HepG2 (cell line): Measurements from ENCODE around the gene WNT4. TPM values are rescaled to one million over a fixed set of nuclear protein-coding genes. Genes with fewer than 3 reads are reported as not detected.
A peak's percentile ranks its signal among the peaks of the same experiment; 100 is the strongest.

Experiments used
- ATAC-seq: fragments of 200-7000 bp; cut with Tn5 transposase; 3 replicates; pipeline ENCODE4 v1.9.1; 2020; ENCODE audit warnings: mild to moderate bottlenecking, moderate library complexity
- BruUV-seq: library from RNA; stranded (reverse); fragments of 400-500 nt; replicated peaks from 2 replicates; lab custom pipeline; 2021; lab: Mats Ljungman, UMichigan
- CTCF ChIA-PET: fragments of 300-600 bp; formaldehyde crosslinking; extraction: SDS; loops from one replicate; lab custom pipeline; 2021; ENCODE audit warnings: low total read pairs, inconsistent platforms, low intra/inter-chr PET ratio; lab: Yijun Ruan, JAX
- POLR2A ChIA-PET: fragments of 350-600 bp; sonication (Branson Sonifier 250); formaldehyde crosslinking; loops from one replicate; lab custom pipeline; 2020; ENCODE audit warnings: antibody characterized with exemption, inconsistent platforms; lab: Yijun Ruan, JAX
- DNase-seq: peaks from one replicate; pipeline ENCODE4 v3.0.0-alpha.2; 2015; ENCODE audit warnings: low spot score
- FAIRE-seq: peaks from 3 replicates; lab custom pipeline; 2011; peaks lifted over from hg19 to GRCh38; lab: Jason Lieb, UNC
- H2AFZ ChIP-seq: one replicate; pipeline ENCODE4 v1.6.1; 2011; ENCODE audit warnings: low read length, inconsistent platforms
- H3K27ac ChIP-seq: fragments of 300-600 bp; 3 replicates; pipeline ENCODE4 v1.8.0; 2011; ENCODE audit warnings: mixed run types, mild to moderate bottlenecking, mixed read lengths, low read length, inconsistent platforms; ENCODE audit not compliant: insufficient read depth; ENCODE audit errors: extremely low read length
- H3K27me3 ChIP-seq, 2 experiments: fragments of 200-600 bp in 1 of 2; 2 replicates in 1 of 2; 3 replicates in 1 of 2; pipeline versions ENCODE4 v1.6.0 to v1.8.0; 2011; ENCODE audit warnings: low read length in 2 of 2, mild to moderate bottlenecking in 2 of 2, moderate library complexity in 2 of 2, inconsistent platforms in 1 of 2; ENCODE audit not compliant: insufficient read depth in 2 of 2, control insufficient read depth in 1 of 2
- H3K36me3 ChIP-seq, 2 experiments: fragments of 200-600 bp in 1 of 2; replicated peaks in 1 of 2; 2 replicates in 1 of 2; 3 replicates in 1 of 2; pipeline versions ENCODE4 v1.5.1 to v1.8.0; 2011; ENCODE audit warnings: low read length in 2 of 2, inconsistent platforms in 1 of 2; ENCODE audit not compliant: insufficient read depth in 2 of 2, control insufficient read depth in 1 of 2
- H3K4me1 ChIP-seq: 2 replicates; pipeline ENCODE4 v1.5.1; 2012; ENCODE audit warnings: low read length, inconsistent platforms; ENCODE audit not compliant: insufficient read depth
- H3K4me2 ChIP-seq: 2 replicates; pipeline ENCODE4 v1.6.0; 2011; ENCODE audit warnings: low read depth, low read length, inconsistent platforms
- H3K4me3 ChIP-seq, 3 experiments: fragments of 200-600 bp in 1 of 3; sonication (generic), shearing (Covaris generic) in 1 of 3; replicated peaks in 1 of 3; 2 replicates each; pipeline ENCODE4 v1.5.1; 2011 to 2016; ENCODE audit warnings: low read length in 3 of 3, inconsistent platforms in 2 of 3, low read depth in 2 of 3, mild to moderate bottlenecking in 2 of 3, control low read depth in 1 of 3, mixed read lengths in 1 of 3; ENCODE audit not compliant: insufficient read depth in 1 of 3
- H3K79me2 ChIP-seq: one replicate; pipeline ENCODE4 v1.6.1; 2011; ENCODE audit warnings: low read length, inconsistent platforms; ENCODE audit not compliant: insufficient read depth
- H3K9ac ChIP-seq: 2 replicates; pipeline ENCODE4 v1.6.0; 2011; ENCODE audit warnings: mild to moderate bottlenecking, low read depth, low read length, inconsistent platforms; ENCODE audit not compliant: insufficient read depth
- H3K9me3 ChIP-seq: 2 replicates; pipeline ENCODE4 v1.5.1; 2012; ENCODE audit warnings: mild to moderate bottlenecking, low read length
- H4K20me1 ChIP-seq: 2 replicates; pipeline ENCODE4 v1.6.0; 2011; ENCODE audit warnings: inconsistent platforms, mild to moderate bottlenecking, low read length, moderate library complexity; ENCODE audit not compliant: insufficient read depth
- ATF7 ChIP-seq, 2 experiments: fragments of 450-650 bp in 1 of 2; sonication (generic) in 1 of 2; formaldehyde crosslinking in 1 of 2; IDR thresholded peaks; 2 replicates each; pipeline versions ENCODE4 v1.4.0 to v1.6.1; 2016 to 2020; ENCODE audit warnings: antibody characterized with exemption in 1 of 2, mild to moderate bottlenecking in 1 of 2, missing genetic modification reagents in 1 of 2
- ATM ChIP-seq: fragments of 450-650 bp; IDR thresholded peaks from 2 replicates; pipeline ENCODE4 v1.7.1; 2017; ENCODE audit warnings: mild to moderate bottlenecking, borderline replicate concordance
- PCBP2 ChIP-seq: fragments of 200-400 bp; formaldehyde crosslinking; optimal IDR thresholded peaks from 2 replicates; pipeline ENCODE3; 2018; ENCODE audit warnings: low read length, low read depth; ENCODE audit not compliant: poor library complexity, severe bottlenecking
- ZC3H13 ChIP-seq: sonication (generic); formaldehyde crosslinking; IDR thresholded peaks from 2 replicates; pipeline ENCODE4 v1.8.1; 2023; ENCODE audit warnings: mild to moderate bottlenecking, missing genetic modification reagents, moderate library complexity
- ZFP1 ChIP-seq: IDR thresholded peaks from 2 replicates; pipeline ENCODE4 v1.6.1; 2016
- ZNF24 ChIP-seq: fragments of 450-650 bp; IDR thresholded peaks from 2 replicates; pipeline ENCODE4 v1.6.1; 2017; ENCODE audit warnings: antibody characterized with exemption, mild to moderate bottlenecking
- ZNF607 ChIP-seq: sonication (generic); formaldehyde crosslinking; IDR thresholded peaks from 2 replicates; pipeline ENCODE4 v1.5.1; 2020; ENCODE audit warnings: missing genetic modification reagents, mild to moderate bottlenecking, borderline replicate concordance
- ZNF652 ChIP-seq: IDR thresholded peaks from 2 replicates; pipeline ENCODE4 v1.6.1; 2016; ENCODE audit warnings: low read depth, borderline replicate concordance
- ZNF670 ChIP-seq: sonication (generic); formaldehyde crosslinking; IDR thresholded peaks from 2 replicates; pipeline ENCODE4 v1.8.0; 2022; ENCODE audit warnings: mild to moderate bottlenecking, missing genetic modification reagents, borderline replicate concordance
- WGBS: methylation state at CpG from one replicate; pipeline ENCODE4 v1.1.6; 2017; ENCODE audit warnings: low lambda C conversion rate; 5-methylcytosine and 5-hydroxymethylcytosine counted together
- in situ Hi-C: cut with HindIII; loops from 2 replicates; pipeline ENCODE4 v1.10.0; 2017; ENCODE audit warnings: low pct_unique_long_range_greater_than_20kb; ENCODE audit not compliant: extremely low pct_ligation_motif_present
- intact Hi-C: fragments of 100-400 bp; cut with micrococcal nuclease; formaldehyde crosslinking; loops from one replicate; pipeline ENCODE4 v1.10.0; 2022; ENCODE audit not compliant: unreplicated experiment
- polyA plus RNA-seq, 8 experiments: library from polyadenylated mRNA; depleted of rRNA in 3 of 8; stranded (reverse) in 7 of 8; unstranded in 1 of 8; fragments of >200 nt; fragmentation: Illumina TruSeq in 4 of 8; extraction: Trizol in 4 of 8; gene quantifications; 2 replicates each; pipeline versions ENCODE4 v1.2.1 to v1.2.3, GENCODE V29; 2011 to 2016; ENCODE audit warnings: low read depth in 4 of 8, missing spikeins in 1 of 8, mixed read lengths in 1 of 8; ENCODE audit not compliant: insufficient read depth in 1 of 8
- total RNA-seq, 5 experiments: library from RNA; depleted of rRNA; stranded (reverse); fragments of >200 nt; fragmentation: Illumina TruSeq; extraction: Trizol; gene quantifications; 2 replicates each; pipeline ENCODE4 v1.2.3, GENCODE V29; 2016; ENCODE audit warnings: low read depth in 1 of 5
- TF ChIP-seq, protein P1 (sequence below): sonication (generic); formaldehyde crosslinking; IDR thresholded peaks from 2 replicates; pipeline ENCODE4 v1.5.0; 2020; ENCODE audit warnings: mild to moderate bottlenecking, low read depth, missing genetic modification reagents, borderline replicate concordance
- TF ChIP-seq, protein P2 (sequence below): sonication (generic); formaldehyde crosslinking; IDR thresholded peaks from 2 replicates; pipeline ENCODE4 v1.8.0; 2022; ENCODE audit warnings: low read depth, missing genetic modification reagents
- TF ChIP-seq, protein P3 (sequence below), 2 experiments: IDR thresholded peaks; 2 replicates each; pipeline ENCODE4 v1.6.1; 2011 to 2012; ENCODE audit warnings: low read length in 2 of 2, borderline replicate concordance in 1 of 2, low read depth in 1 of 2, mild to moderate bottlenecking in 1 of 2, moderate library complexity in 1 of 2
- TF ChIP-seq, protein P4 (sequence below): sonication (generic); formaldehyde crosslinking; IDR thresholded peaks from 2 replicates; pipeline ENCODE4 v1.5.1; 2020; ENCODE audit warnings: mild to moderate bottlenecking, missing genetic modification reagents, moderate library complexity
- TF ChIP-seq, protein P5 (sequence below): sonication (generic); formaldehyde crosslinking; IDR thresholded peaks from 2 replicates; pipeline ENCODE4 v1.4.0; 2020; ENCODE audit warnings: mild to moderate bottlenecking, missing genetic modification reagents
- TF ChIP-seq, protein P6 (sequence below): sonication (generic); formaldehyde crosslinking; IDR thresholded peaks from 2 replicates; pipeline ENCODE4 v1.5.0; 2020; ENCODE audit warnings: missing genetic modification reagents

Gene WNT4
- total and polyA plus RNA-seq, 2 of the 13 experiments (the other 11 are each of a cell fraction or from before 2014, with no cell fraction given), result not detected

DNA sequence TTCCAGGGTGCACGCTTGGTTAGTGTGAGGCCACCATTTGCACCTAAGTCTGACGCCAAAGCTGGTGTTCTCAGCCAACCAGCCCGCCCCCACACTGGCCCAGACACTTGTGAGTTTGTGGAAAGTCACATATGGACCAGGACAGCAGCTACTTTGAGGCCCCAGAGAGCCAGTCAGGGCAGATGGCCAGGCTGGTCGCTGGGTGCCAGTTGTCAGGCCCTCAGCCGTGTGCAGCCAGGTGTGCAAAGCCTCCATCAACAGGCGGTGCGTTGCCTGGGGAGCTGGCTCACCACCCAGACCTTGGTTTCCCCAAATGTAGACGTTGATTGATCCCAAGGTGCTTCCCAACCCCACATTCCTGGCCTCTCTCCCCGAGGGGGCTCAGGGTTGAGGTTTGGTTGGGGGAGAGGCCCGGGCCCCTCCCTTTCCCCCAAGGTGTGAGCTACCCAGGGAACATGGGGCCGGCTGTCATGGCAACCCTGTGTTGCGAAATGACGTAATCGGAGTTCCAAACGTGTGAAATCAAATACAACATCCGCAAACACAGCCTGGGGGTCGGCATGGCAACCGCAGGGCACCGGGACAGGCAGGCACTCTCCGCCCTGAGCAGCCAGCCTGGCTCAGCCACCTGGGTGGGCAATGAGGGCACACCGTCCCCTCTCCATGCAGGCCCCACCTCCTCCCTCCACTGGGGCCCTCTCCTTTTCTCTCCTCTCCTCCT lies 42.2 kb upstream of the WNT4 start:
- in situ Hi-C loops (no loop called here), intact Hi-C loops (no loop called here)
- ChIA-PET POLR2A (no interaction called here), CTCF (no interaction called here)
- no TSS peak for BruUV-seq
- Histone ChIP-seq H3K4me3 (no peak overlapping the region), H4K20me1 (no peaks in the 10 kb centered on the region), H3K4me2 (no peak overlapping the region), H3K27ac (no peak overlapping the region), H3K4me1 (no peaks in the 10 kb centered on the region), H3K9me3 (no peaks in the 10 kb centered on the region), H3K27me3 (peaks cover 3 to 58% of the 10 kb centered on the region in 2 experiments; a peak in 3 of 5 replicates), H3K36me3 (no peaks in the 10 kb centered on the region), H3K79me2 (no peaks in the 10 kb centered on the region), H3K9ac (no peak overlapping the region), H2AFZ (no peak overlapping the region)
- DNase-seq (peak; percentile 10), FAIRE-seq (no peak), ATAC-seq (no peak)
- 10% methylated on average over 9 of the region's 21 CpGs for WGBS
- no peak for TF ChIP-seq ZNF24
- TF ChIP-seq, protein P1, sequence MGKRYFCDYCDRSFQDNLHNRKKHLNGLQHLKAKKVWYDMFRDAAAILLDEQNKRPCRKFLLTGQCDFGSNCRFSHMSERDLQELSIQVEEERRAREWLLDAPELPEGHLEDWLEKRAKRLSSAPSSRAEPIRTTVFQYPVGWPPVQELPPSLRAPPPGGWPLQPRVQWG (CRISPR knock-in tag), result no peak
- no peak for TF ChIP-seq ZFP1 (CRISPR knock-in tag)
- TF ChIP-seq ZNF652 (CRISPR knock-in tag), result no peak
- TF ChIP-seq ZNF607 (CRISPR knock-in tag), result no peak
- TF ChIP-seq, protein P2, sequence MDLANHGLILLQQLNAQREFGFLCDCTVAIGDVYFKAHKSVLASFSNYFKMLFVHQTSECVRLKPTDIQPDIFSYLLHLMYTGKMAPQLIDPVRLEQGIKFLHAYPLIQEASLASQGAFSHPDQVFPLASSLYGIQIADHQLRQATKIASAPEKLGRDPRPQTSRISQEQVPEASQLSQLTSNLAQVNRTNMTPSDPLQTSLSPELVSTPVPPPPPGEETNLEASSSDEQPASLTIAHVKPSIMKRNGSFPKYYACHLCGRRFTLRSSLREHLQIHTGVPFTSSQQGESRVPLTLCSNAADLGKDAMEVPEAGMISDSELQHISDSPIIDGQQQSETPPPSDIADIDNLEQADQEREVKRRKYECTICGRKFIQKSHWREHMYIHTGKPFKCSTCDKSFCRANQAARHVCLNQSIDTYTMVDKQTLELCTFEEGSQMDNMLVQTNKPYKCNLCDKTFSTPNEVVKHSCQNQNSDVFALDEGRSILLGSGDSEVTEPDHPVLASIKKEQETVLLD (CRISPR knock-in tag), result no peak
- no peak for TF ChIP-seq ZNF670
- TF ChIP-seq ATF7 (IDR thresholded peaks at IDR 0.05), result peak; percentile 94
- no peak for TF ChIP-seq ATF7 (CRISPR knock-in tag; IDR thresholded peaks at IDR 0.05)
- TF ChIP-seq, protein P3, sequence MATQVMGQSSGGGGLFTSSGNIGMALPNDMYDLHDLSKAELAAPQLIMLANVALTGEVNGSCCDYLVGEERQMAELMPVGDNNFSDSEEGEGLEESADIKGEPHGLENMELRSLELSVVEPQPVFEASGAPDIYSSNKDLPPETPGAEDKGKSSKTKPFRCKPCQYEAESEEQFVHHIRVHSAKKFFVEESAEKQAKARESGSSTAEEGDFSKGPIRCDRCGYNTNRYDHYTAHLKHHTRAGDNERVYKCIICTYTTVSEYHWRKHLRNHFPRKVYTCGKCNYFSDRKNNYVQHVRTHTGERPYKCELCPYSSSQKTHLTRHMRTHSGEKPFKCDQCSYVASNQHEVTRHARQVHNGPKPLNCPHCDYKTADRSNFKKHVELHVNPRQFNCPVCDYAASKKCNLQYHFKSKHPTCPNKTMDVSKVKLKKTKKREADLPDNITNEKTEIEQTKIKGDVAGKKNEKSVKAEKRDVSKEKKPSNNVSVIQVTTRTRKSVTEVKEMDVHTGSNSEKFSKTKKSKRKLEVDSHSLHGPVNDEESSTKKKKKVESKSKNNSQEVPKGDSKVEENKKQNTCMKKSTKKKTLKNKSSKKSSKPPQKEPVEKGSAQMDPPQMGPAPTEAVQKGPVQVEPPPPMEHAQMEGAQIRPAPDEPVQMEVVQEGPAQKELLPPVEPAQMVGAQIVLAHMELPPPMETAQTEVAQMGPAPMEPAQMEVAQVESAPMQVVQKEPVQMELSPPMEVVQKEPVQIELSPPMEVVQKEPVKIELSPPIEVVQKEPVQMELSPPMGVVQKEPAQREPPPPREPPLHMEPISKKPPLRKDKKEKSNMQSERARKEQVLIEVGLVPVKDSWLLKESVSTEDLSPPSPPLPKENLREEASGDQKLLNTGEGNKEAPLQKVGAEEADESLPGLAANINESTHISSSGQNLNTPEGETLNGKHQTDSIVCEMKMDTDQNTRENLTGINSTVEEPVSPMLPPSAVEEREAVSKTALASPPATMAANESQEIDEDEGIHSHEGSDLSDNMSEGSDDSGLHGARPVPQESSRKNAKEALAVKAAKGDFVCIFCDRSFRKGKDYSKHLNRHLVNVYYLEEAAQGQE (IDR thresholded peaks at IDR 0.05; ENCODE audit: borderline replicate concordance in 1 of 2, low read depth in 1 of 2, low read length in 2 of 2), result no peak
- no peak for TF ChIP-seq ATM
- TF ChIP-seq ZC3H13 (CRISPR knock-in tag), result no peak
- TF ChIP-seq, protein P4, sequence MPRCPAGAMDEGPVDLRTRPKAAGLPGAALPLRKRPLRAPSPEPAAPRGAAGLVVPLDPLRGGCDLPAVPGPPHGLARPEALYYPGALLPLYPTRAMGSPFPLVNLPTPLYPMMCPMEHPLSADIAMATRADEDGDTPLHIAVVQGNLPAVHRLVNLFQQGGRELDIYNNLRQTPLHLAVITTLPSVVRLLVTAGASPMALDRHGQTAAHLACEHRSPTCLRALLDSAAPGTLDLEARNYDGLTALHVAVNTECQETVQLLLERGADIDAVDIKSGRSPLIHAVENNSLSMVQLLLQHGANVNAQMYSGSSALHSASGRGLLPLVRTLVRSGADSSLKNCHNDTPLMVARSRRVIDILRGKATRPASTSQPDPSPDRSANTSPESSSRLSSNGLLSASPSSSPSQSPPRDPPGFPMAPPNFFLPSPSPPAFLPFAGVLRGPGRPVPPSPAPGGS (CRISPR knock-in tag), result no peak
- no peak for TF ChIP-seq PCBP2
- TF ChIP-seq, protein P5, sequence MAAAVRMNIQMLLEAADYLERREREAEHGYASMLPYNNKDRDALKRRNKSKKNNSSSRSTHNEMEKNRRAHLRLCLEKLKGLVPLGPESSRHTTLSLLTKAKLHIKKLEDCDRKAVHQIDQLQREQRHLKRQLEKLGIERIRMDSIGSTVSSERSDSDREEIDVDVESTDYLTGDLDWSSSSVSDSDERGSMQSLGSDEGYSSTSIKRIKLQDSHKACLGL (CRISPR knock-in tag), result no peak
- TF ChIP-seq, protein P6, sequence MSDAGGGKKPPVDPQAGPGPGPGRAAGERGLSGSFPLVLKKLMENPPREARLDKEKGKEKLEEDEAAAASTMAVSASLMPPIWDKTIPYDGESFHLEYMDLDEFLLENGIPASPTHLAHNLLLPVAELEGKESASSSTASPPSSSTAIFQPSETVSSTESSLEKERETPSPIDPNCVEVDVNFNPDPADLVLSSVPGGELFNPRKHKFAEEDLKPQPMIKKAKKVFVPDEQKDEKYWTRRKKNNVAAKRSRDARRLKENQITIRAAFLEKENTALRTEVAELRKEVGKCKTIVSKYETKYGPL (CRISPR knock-in tag), result no peak
